GM19395 (cell line): ENCODE measurements around the gene MCMBP.
"Not testable (repeated sequence)": the region's sequence is repeated elsewhere in the genome, so short reads cannot be mapped to it uniquely, and the experiment has no call there.

Source experiments
- ATAC-seq: cut with Tn5 transposase; IDR thresholded peaks from one replicate; pipeline ENCODE4 v1.9.1; 2021; ENCODE audit warnings: mild to moderate bottlenecking, moderate library complexity; ENCODE audit not compliant: unreplicated experiment

MCMBP gene

DNA sequence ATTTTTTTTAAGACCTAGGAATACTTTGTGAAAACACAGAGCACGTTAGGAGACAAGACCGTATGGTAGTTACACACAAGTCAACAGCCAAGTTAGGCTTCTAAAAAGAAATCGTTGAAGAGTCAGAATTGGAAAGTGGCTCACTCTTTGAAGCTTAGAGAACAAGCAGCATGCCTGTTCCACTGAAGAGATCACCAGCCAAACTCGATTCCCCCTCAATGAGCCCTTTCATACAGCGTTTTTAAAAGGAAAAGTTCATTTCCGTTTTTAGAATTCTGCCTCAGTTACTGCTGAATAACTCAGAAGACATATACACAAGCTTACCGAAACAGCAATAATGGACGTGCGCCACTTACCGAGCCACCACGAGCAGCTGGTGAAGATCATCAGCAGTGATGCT, 41.0 kb downstream of the MCMBP start:
- ATAC-seq: no peak

DNA sequence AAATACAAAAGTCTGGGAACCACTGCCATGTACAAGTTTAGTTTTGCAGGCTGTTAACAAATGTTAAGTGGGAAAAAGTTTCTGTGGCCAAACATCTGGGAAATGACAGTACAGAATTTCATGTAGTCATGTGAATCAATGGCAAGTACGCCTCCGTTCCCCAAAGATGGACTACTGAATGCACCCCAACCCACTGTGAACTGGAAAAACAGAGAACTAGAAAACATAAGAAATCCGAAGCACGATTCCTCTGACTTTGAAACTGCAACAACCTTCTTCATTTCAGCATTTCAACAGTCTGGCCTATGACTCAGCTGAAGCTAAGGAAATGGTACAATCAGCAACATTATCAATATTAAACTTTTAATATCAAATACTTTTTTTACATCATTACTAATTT, 41.8 kb downstream of the MCMBP start:
- no peak for ATAC-seq

- no peak for ATAC-seq
These were observed 43.2 kb downstream of the MCMBP start for GRCh38 chr10:119829429-119829828.

- ATAC-seq: no peak
These were observed 45.2 kb downstream of the MCMBP start for GRCh38 chr10:119827430-119827829.

- ATAC-seq: no peak
These were observed 45.9 kb downstream of the MCMBP start for GRCh38 chr10:119826771-119827170.

DNA sequence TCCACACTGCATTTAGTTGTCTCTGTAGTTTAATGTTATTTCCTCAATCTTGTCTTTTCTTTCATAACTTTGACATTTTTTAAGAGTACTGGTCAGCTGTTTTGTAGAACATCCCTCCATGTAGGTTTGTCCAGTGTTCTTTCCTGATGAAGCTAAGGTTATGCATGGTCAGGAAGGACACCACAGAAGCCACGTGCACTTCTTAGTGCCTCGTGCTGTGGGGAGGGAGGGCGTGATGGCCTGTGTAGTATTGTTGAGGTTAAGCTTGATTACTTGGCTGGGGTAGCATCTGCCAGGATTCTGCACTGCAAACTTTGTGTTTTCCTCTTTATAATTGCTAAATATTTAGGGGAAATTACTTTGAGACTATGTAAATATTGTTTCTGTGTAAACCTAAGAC, 48.3 kb downstream of the MCMBP start:
- ATAC-seq: no peak

GRCh38 chr10:119821182-119821581, 51.5 kb downstream of the MCMBP start:
- ATAC-seq: no peak

GRCh38 chr10:119818889-119819270, 53.8 kb downstream of the MCMBP start:
- ATAC-seq: no peak

GRCh38 chr10:119817991-119818888, 54.4 kb downstream of the MCMBP start:
- no peak for ATAC-seq

- ATAC-seq: no peak
These were observed 57.0 kb downstream of the MCMBP start for GRCh38 chr10:119815671-119816070.

- no peak for ATAC-seq
These were observed 60.0 kb downstream of the MCMBP start for GRCh38 chr10:119812684-119813083.

GRCh38 chr10:119811122-119811521, 61.5 kb downstream of the MCMBP start:
- no peak for ATAC-seq

- no peak for ATAC-seq
These were observed 64.5 kb downstream of the MCMBP start for GRCh38 chr10:119807960-119808697.

GRCh38 chr10:119806334-119807130, 66.1 kb downstream of the MCMBP start:
- no peak for ATAC-seq

DNA sequence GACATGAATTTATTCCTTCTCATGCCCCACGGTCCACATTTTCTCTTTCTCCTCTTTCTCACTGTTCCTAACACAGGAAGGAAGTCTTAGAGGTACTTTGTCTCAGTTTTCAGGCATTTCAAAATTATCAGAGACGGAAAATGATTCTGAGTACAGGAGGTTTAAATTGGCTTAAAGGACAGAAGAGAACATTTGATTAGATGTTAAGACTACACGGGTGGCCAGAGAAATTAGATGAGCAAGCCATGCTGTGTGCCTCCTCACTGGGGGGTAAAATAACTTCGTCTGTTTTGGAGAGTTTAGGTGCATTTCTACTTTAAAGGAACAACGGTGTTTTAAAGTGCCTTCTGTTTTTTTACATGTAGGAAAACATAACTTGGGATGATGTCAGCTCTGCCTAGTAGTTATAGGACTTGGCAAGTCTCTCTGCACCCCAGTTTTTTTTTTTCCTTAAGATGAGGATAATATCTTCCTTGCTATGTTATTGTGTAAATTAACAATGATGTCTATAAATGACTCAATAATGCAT, 66.9 kb downstream of the MCMBP start:
- ATAC-seq: no peak

DNA sequence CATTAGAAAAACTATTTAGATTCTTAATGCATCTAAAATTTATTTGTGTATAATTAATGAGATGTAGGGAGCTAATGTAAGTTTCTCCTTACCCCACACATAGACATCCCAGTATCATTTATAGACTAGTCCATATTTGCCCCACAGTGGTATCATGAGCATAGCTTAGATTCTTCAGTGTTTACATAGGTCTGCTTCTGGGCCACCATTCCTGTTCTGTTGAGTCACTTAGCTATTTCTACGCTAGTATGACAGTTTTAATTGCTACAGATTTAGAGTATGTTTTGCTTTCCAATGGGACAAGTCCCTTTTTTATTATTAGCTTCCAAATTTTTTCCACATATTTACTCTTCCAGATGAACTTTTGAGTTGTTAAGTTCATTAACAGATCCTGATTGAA, 69.4 kb downstream of the MCMBP start:
- ATAC-seq: no peak

DNA sequence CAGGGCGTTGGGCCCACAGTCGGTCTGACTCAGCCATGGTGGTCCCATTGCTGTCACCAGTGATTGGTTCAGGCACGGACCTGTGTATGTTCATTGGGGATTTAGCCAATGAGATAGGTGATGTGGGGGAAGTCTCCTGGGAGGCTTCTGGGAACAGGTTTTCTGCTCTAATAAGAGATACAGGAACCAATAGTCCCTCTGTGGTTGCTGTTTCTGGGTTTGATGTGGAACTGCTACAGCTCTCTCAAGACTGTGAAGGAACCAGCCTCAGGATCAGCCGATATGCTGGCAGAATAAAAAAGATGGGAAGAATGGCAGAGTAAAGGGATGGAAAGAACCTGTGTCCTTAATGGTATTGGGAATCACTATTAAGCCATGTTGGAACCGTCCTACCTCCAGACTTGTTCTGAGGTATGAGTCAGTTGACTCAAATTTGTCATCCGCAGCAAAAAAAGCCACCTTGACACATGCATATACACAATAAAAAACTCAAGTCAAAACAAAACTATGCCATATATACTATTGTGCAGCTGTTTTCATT, 70.6 kb downstream of the MCMBP start:
- no peak for ATAC-seq

- no peak for ATAC-seq
These were observed 71.5 kb downstream of the MCMBP start for GRCh38 chr10:119801176-119801575.

- ATAC-seq: no peak
These were observed 76.6 kb downstream of the MCMBP start for GRCh38 chr10:119796039-119796438.

GRCh38 chr10:119795101-119795500, 77.5 kb downstream of the MCMBP start:
- not testable (repeated sequence) for ATAC-seq
